Right atrium auricular region (tissue), 2 donors: ENCODE measurements around the gene ZCCHC8. TPM values are rescaled to one million over a fixed set of nuclear protein-coding genes. Genes with fewer than 3 reads are reported as not detected.
"Not testable (repeated sequence)": the region's sequence is repeated elsewhere in the genome, so short reads cannot be mapped to it uniquely, and the experiment has no call there.

ENCODE experiments used
- DNase-seq: peaks from one replicate; pipeline ENCODE4 v3.0.0-alpha.2; 2019; ENCODE audit warnings: low spot score
- H3K27ac ChIP-seq, 2 donors: fragments of 200-600 bp; sonication (generic); 1 replicate in 1 of 2; 2 replicates in 1 of 2; pipeline ENCODE4 v1.5.1; 2016 to 2019
- H3K27me3 ChIP-seq, 2 donors: fragments of 200-600 bp; sonication (generic); one replicate each; pipeline versions ENCODE4 v1.5.1 to v1.6.0; 2017 to 2019
- H3K36me3 ChIP-seq: fragments of 200-600 bp; sonication (generic); one replicate; pipeline ENCODE4 v1.5.1; 2016
- H3K4me1 ChIP-seq, 2 donors: fragments of 200-600 bp; sonication (generic); one replicate each; pipeline versions ENCODE4 v1.5.1 to v1.6.0; 2017 to 2019
- H3K4me3 ChIP-seq, 2 donors: fragments of 200-600 bp; sonication (generic); 1 replicate in 1 of 2; 2 replicates in 1 of 2; pipeline ENCODE4 v1.5.1; 2017 to 2019; ENCODE audit warnings: mild to moderate bottlenecking in 1 of 2, moderate library complexity in 1 of 2
- H3K9me3 ChIP-seq, 2 donors: fragments of 200-600 bp; sonication (generic); one replicate each; pipeline ENCODE4 v1.5.1; 2019
- total RNA-seq, 2 donors: library from RNA; depleted of rRNA; stranded (reverse); fragments of >200 nt; gene quantifications; one replicate each; pipeline ENCODE4 v1.1.0, GENCODE V29; 2016
- TF ChIP-seq, protein P1 (sequence below), 2 donors: fragments of 200-600 bp; sonication (generic); IDR thresholded peaks; one replicate each; pipeline ENCODE4 v1.5.1; 2019; ENCODE audit warnings: antibody characterized with exemption in 2 of 2

Gene ZCCHC8
- total RNA-seq, 2 donors from 2014 or later: 7.5 to 9.6 TPM

DNA sequence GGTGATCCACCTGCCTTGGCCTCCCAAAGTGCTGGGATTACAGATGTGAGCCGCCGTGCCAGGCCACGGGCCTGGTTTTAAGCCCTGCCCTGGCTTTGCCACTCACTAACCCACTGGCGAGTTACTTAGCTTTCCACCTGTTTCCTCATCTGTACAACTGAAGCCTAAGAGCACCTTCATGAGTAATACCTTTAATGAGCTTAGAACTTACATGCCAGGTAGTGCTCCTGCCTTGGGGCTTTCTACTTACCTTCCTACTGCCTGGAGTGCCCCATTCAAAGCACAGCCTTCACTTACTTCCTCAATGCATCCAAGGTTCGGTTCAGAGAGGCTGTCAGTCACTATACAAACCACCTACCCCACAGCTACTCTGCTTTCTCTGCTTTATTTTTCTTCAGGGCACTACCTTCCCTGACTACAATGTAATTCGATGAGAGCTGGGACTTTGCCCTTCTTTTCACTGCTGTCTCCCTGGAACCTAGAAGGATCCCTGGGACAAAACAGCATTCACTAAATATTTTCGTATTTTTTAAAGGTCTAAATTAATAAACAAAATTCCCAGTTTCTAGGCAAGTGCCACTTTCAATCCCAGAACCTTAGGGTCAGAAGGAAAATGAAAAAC, 13.8 kb downstream of the ZCCHC8 start:
- no peak for DNase-seq
- Histone ChIP-seq H3K9me3 (no peaks in the 10 kb centered on the region), H3K4me3 (no peak overlapping the region), H3K36me3 (peaks cover 84% of the 10 kb centered on the region), H3K27me3 (no peaks in the 10 kb centered on the region), H3K4me1 (no peaks in the 10 kb centered on the region), H3K27ac (no peak overlapping the region)
- TF ChIP-seq, protein P1, sequence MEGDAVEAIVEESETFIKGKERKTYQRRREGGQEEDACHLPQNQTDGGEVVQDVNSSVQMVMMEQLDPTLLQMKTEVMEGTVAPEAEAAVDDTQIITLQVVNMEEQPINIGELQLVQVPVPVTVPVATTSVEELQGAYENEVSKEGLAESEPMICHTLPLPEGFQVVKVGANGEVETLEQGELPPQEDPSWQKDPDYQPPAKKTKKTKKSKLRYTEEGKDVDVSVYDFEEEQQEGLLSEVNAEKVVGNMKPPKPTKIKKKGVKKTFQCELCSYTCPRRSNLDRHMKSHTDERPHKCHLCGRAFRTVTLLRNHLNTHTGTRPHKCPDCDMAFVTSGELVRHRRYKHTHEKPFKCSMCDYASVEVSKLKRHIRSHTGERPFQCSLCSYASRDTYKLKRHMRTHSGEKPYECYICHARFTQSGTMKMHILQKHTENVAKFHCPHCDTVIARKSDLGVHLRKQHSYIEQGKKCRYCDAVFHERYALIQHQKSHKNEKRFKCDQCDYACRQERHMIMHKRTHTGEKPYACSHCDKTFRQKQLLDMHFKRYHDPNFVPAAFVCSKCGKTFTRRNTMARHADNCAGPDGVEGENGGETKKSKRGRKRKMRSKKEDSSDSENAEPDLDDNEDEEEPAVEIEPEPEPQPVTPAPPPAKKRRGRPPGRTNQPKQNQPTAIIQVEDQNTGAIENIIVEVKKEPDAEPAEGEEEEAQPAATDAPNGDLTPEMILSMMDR (IDR thresholded peaks at IDR 0.05): no peak

DNA sequence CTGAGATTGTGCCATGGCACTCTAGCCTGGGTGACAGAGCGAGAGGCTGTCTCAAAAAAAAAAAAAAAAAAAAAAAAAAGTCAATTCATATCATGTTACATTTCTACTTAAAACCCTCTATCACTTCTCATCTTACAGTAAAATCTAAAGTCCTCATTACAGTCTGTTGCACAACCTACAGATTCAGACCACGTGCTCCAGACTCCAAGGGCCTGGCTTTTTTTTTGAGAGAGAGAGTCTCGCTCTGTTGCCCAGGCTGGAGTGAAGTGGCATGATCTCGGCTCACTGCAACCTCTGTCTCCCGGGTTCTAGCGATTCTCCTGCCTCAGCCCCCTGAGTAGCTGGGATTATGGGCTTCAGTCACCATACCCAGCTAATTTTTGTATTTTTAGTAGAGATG, 14.4 kb downstream of the ZCCHC8 start:
- not testable (repeated sequence) for H3K4me1 ChIP-seq, H3K9me3 ChIP-seq, DNase-seq, H3K27me3 ChIP-seq, H3K4me3 ChIP-seq, H3K27ac ChIP-seq
- H3K36me3 ChIP-seq: peaks cover 86% of the 10 kb centered on the region

DNA sequence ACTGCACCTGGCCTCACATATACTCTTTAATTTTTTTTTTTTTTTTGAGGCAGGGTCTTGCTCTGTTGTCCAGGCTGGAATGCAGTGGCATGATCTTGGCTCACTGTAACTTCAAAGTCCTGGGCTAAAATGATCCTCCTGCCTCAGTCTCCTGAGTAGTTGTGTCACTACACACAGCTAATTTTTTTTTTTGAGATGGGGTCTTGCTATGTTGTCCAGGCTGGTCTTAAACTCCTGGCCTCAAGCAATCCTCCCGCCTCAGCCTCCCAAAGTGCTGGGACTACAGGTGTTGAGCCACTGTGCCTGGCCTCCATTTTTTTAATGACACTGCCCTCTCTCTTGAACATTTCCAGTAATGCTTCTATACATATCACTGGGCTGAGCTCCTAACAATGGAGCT, 16.3 kb downstream of the ZCCHC8 start:
- not testable (repeated sequence) for DNase-seq, H3K4me1 ChIP-seq, H3K27ac ChIP-seq, H3K4me3 ChIP-seq, H3K9me3 ChIP-seq, H3K27me3 ChIP-seq
- H3K36me3 ChIP-seq: peaks cover 88% of the 10 kb centered on the region

DNA sequence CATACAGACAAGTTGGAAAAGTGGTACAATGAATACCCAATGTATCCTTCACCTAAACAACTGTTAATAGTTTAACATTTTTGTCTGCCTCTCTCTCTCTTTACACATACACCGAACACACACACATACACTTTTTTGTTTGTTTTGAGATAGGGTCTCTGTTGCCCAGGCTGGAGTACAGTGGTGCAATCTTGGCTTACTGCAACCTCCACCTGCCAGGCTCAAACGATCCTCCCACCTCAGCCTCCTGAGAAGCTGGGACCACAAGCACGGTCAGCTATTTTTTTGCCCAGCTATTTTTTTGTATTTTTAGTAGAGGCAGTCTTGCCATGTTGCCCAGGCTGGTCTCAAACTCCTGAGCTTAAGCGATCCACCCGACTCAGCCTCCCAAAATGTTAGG, 16.8 kb downstream of the ZCCHC8 start:
- Histone ChIP-seq H3K9me3 (no peaks in the 10 kb centered on the region), H3K4me3 (no peak overlapping the region), H3K27ac (no peak overlapping the region), H3K36me3 (peaks cover 87% of the 10 kb centered on the region), H3K4me1 (no peaks in the 10 kb centered on the region), H3K27me3 (no peaks in the 10 kb centered on the region)
- no peak for DNase-seq
- TF ChIP-seq, protein P1 (IDR thresholded peaks at IDR 0.05): no peak

DNA sequence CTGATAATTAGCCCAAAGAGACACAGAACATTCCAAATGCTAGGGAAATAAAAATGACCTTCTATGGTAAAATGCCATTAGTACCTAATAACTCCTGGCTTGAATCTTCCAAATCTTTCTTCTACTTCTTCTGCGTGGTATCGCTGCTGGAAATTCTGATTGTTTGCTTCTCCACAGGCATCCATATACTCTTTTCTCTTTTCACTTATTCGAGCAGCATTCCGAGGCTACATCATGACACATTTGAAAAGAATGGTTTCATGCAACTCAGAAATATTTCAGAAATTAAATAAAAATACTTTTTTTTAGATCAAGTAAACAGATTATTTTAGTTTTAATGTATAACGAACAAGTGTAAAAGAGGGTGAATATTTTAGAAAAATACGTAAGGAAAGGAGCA, 18.9 kb downstream of the ZCCHC8 start:
- no peak overlapping the region for H3K27ac ChIP-seq
- peaks cover 87% of the 10 kb centered on the region for H3K36me3 ChIP-seq
- no peaks in the 10 kb centered on the region for H3K4me1 ChIP-seq
- DNase-seq: no peak
- no peak overlapping the region for H3K4me3 ChIP-seq
- no peaks in the 10 kb centered on the region for H3K9me3 ChIP-seq
- TF ChIP-seq, protein P1 (IDR thresholded peaks at IDR 0.05): no peak
- no peaks in the 10 kb centered on the region for H3K27me3 ChIP-seq

DNA sequence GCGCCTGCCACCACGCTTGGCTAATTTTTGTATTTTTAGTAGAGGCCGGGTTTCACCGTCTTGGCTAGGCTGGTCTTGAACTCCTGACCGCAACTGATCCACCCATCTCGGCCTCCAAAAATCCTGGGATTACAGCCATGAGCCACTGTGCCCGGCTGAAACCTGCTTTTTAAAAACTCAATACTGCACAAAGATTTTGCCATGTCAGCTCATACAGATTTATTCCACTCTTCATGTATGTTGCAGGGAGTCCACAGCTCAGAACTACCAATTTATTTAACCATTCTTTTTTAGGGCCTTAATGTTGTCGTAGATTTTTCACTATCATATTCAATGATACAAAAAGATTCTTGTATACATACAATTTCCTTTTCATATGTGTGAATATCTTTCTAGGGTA, 20.0 kb downstream of the ZCCHC8 start:
- no peak overlapping the region for H3K27ac ChIP-seq
- no peaks in the 10 kb centered on the region for H3K4me1 ChIP-seq
- TF ChIP-seq, protein P1 (IDR thresholded peaks at IDR 0.05): no peak
- peak; percentile 13 for DNase-seq
- H3K4me3 ChIP-seq: no peak overlapping the region
- no peaks in the 10 kb centered on the region for H3K9me3 ChIP-seq
- H3K36me3 ChIP-seq: peaks cover 88% of the 10 kb centered on the region
- H3K27me3 ChIP-seq: no peaks in the 10 kb centered on the region

DNA sequence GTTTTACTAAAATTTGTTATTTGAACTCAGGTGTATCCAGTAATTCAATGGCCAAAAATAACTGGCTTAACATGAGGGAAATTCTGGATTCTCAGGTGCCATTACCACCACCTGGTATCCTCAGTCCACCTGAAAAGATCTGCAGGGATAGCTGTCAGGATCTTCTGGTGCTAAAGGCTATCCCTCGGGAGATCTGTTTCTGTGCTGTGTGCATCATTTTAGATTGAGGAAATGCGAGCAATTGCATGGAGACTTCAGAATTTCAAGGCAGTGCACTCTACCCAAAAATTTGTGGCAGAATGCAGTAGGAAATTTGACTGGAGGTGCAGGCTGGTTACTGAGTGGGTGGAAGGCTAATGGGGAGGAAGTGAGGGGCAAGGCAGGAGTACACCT, 26.4 kb downstream of the ZCCHC8 start:
- peaks cover 0 to 4% of the 10 kb centered on the region in 2 donors for H3K4me1 ChIP-seq
- DNase-seq: peak; percentile 5
- no peaks in the 10 kb centered on the region for H3K9me3 ChIP-seq
- peaks cover 61% of the 10 kb centered on the region for H3K36me3 ChIP-seq
- H3K27me3 ChIP-seq: no peaks in the 10 kb centered on the region
- H3K4me3 ChIP-seq: no peak overlapping the region
- no peak overlapping the region for H3K27ac ChIP-seq
- TF ChIP-seq, protein P1 (IDR thresholded peaks at IDR 0.05): no peak
